Adrenal gland (tissue), 5 donors: Measurements from ENCODE around the gene GNG2.

Experiments used
- POLR2A ChIP-seq, 2 donors: fragments of 450-650 bp; IDR thresholded peaks; one replicate each; pipeline ENCODE4 v1.6.1; 2017; ENCODE audit warnings: antibody characterized with exemption in 2 of 2, mild to moderate bottlenecking in 2 of 2, moderate library complexity in 1 of 2
- TF ChIP-seq, protein P1 (sequence below), 6 experiments: fragments of 450-650 bp in 4 of 6; fragments of 200-600 bp in 2 of 6; sonication (generic) in 1 of 6; IDR thresholded peaks; 1 replicate in 5 of 6; 2 replicates in 1 of 6; pipeline versions ENCODE4 v1.5.1 to v1.8.0; 2016 to 2021; ENCODE audit warnings: antibody characterized with exemption in 6 of 6, mild to moderate bottlenecking in 2 of 6, moderate library complexity in 1 of 6
- donor health status: DM: no; HTN: no; CAD: no.

DNA sequence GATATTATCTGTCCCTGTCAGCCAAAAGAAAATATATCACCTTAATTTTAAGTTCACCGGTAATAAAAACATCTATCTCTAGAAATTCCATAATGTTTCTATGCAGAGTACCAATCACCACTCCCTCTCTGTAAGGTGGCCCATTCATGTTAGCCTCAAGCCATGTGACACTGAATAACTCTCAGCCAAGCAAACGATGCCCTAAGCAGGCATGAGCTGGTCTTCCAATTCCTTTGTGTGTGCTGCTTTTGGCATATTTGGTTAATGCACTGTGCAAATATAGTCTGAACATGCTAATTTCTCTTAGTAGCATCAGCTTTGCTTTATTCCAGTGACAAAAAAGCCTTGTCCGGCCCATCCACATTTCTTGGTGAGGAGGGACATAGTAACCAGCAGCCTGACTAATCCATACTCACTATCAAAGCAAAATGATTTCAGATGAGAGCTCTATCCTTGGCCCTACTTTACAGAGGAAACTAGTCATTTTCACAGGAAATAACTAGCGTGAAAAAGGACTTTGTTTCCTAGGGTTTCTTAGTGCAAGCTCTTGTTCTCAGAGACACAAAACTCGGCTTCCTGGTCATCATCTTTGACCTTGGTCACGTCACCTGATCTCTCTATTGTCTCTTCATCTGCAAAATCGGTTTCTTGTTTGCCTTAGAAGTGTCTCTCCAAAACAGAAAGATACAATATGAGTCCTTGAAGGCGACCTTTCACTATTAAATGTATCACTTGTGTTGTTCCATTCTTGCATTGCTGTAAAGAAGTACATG is 69.7 kb downstream of the GNG2 start:
- TF ChIP-seq POLR2A (IDR thresholded peaks at IDR 0.05), result no peak
- TF ChIP-seq, protein P1, sequence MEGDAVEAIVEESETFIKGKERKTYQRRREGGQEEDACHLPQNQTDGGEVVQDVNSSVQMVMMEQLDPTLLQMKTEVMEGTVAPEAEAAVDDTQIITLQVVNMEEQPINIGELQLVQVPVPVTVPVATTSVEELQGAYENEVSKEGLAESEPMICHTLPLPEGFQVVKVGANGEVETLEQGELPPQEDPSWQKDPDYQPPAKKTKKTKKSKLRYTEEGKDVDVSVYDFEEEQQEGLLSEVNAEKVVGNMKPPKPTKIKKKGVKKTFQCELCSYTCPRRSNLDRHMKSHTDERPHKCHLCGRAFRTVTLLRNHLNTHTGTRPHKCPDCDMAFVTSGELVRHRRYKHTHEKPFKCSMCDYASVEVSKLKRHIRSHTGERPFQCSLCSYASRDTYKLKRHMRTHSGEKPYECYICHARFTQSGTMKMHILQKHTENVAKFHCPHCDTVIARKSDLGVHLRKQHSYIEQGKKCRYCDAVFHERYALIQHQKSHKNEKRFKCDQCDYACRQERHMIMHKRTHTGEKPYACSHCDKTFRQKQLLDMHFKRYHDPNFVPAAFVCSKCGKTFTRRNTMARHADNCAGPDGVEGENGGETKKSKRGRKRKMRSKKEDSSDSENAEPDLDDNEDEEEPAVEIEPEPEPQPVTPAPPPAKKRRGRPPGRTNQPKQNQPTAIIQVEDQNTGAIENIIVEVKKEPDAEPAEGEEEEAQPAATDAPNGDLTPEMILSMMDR (IDR thresholded peaks at IDR 0.05), result no peak
